Panc1 (cell line): ENCODE measurements around the gene CCDC121. TPM values are rescaled to one million over a fixed set of nuclear protein-coding genes. Genes with fewer than 3 reads are reported as not detected.

ENCODE experiments used
- ATAC-seq: fragments of 200-7000 bp; cut with Tn5 transposase; 2 replicates; pipeline ENCODE4 v1.9.1; 2020; ENCODE audit warnings: mild to moderate bottlenecking, moderate library complexity
- BruUV-seq: library from RNA; stranded (reverse); fragments of 400-500 nt; replicated peaks from 2 replicates; lab custom pipeline; 2021; lab: Mats Ljungman, UMichigan
- CTCF ChIA-PET: fragments of 300-600 bp; sonication (Branson Sonifier 250); formaldehyde crosslinking; loops from one replicate; lab custom pipeline; 2022; ENCODE audit warnings: antibody characterized with exemption; lab: Charles Lee
- POLR2A ChIA-PET: fragments of 300-600 bp; sonication (Branson Sonifier 250); formaldehyde crosslinking; loops from one replicate; lab custom pipeline; 2022; ENCODE audit warnings: antibody characterized with exemption; lab: Charles Lee
- DNase-seq: peaks from one replicate; pipeline ENCODE4 v3.0.0-alpha.2; 2010; ENCODE audit warnings: low read depth, low spot score
- H3K27ac ChIP-seq: 2 replicates; pipeline ENCODE4 v1.5.1; 2011; ENCODE audit warnings: mild to moderate bottlenecking, low read length, inconsistent platforms
- H3K27me3 ChIP-seq: fragments of 200-500 bp; sonication (Bioruptor generic); 2 replicates; pipeline ENCODE4 v1.6.0; 2014; ENCODE audit warnings: low read length, inconsistent platforms; ENCODE audit not compliant: control insufficient read depth, insufficient read depth
- H3K36me3 ChIP-seq: fragments of 200-500 bp; sonication (Bioruptor generic); 2 replicates; pipeline ENCODE4 v1.5.1; 2014; ENCODE audit warnings: inconsistent platforms, mild to moderate bottlenecking, low read length, moderate library complexity; ENCODE audit not compliant: control insufficient read depth, insufficient read depth
- H3K4me1 ChIP-seq: 2 replicates; pipeline ENCODE4 v1.5.1; 2011; ENCODE audit warnings: inconsistent platforms, mild to moderate bottlenecking, low read length, moderate library complexity; ENCODE audit not compliant: control insufficient read depth, insufficient read depth
- H3K4me3 ChIP-seq, 2 experiments: 2 replicates each; pipeline ENCODE4 v1.5.1; 2011 to 2012; ENCODE audit warnings: low read depth in 2 of 2, low read length in 2 of 2, mild to moderate bottlenecking in 2 of 2, inconsistent platforms in 1 of 2, moderate library complexity in 1 of 2
- H3K9me3 ChIP-seq: fragments of 200-500 bp; sonication (Bioruptor generic); 2 replicates; pipeline ENCODE4 v1.5.1; 2014; ENCODE audit warnings: low read depth, mild to moderate bottlenecking, inconsistent platforms, low read length, moderate library complexity; ENCODE audit not compliant: control insufficient read depth, insufficient read depth
- POLR2AphosphoS5 ChIP-seq: IDR thresholded peaks from 2 replicates; pipeline ENCODE4 v1.6.1; 2012; ENCODE audit warnings: mild to moderate bottlenecking, low read depth, low read length, moderate library complexity
- REST ChIP-seq, 2 experiments: IDR thresholded peaks; 2 replicates each; pipeline ENCODE4 v1.6.1; 2011 to 2012; ENCODE audit warnings: low read depth in 2 of 2, control low read depth in 1 of 2, low read length in 1 of 2, mild to moderate bottlenecking in 1 of 2, moderate library complexity in 1 of 2; ENCODE audit not compliant: insufficient read depth in 1 of 2
- SIN3A ChIP-seq: IDR thresholded peaks from 2 replicates; pipeline ENCODE4 v1.6.1; 2012; ENCODE audit warnings: low read depth, mild to moderate bottlenecking, low read length, moderate library complexity, borderline replicate concordance; ENCODE audit not compliant: insufficient read depth
- TCF7L2 ChIP-seq: IDR thresholded peaks from 2 replicates; pipeline ENCODE4 v1.6.1; 2011; ENCODE audit warnings: mild to moderate bottlenecking, low read depth, low read length, inconsistent platforms
- in situ Hi-C: cut with HindIII; loops from 2 replicates; pipeline ENCODE4 v1.10.0; 2016; ENCODE audit warnings: low sequenced_read_pairs, low pct_unique_long_range_greater_than_20kb
- intact Hi-C: fragments of 100-400 bp; cut with micrococcal nuclease; formaldehyde crosslinking; loops from one replicate; pipeline ENCODE4 v1.10.0; 2022; ENCODE audit not compliant: unreplicated experiment
- total RNA-seq: library from RNA; stranded (reverse); gene quantifications from one replicate; pipeline ENCODE4 v1.2.1, GENCODE V29; 2021; ENCODE audit not compliant: unreplicated experiment
- TF ChIP-seq, protein P1 (sequence below): fragments of 450-650 bp; IDR thresholded peaks from 2 replicates; pipeline ENCODE4 v1.5.1; 2017; ENCODE audit warnings: mild to moderate bottlenecking

Gene CCDC121
- total RNA-seq, 1 experiment from 2014 or later, result 5.9 TPM

DNA sequence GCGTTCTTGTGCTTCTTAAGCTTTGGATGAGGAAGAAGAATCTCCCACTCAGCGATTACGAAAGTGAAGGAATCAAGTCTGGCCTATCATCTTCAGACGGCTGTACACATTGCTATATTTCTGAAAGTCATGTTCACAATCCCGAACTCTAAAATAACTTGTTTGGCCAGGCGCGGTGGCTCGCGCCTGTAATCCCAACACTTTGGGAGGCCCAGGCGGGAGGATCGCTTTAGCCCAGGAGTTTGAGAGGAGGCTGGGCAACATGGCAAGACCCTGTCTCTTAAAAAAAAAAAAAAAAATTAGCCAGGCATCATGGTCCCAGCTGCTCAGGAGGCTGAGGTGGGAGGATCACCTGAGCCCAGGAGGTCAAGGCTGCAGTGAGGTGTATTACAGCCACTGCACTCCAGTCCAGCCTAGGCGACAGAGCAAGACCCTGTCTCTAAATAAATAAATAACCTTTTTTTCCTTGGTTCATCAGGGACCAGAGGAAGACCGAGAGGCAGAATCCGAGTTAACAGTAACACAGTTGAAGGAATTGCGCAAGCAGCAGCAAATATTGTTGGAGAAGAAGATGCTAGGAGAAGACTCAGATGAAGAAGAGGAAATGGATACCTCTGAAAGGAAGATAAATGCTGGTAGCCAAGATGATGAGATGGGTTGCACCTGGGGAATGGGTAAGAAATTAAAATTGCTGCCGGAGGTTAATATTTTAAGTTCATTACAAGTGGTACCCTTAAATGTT lies 36.0 kb upstream of the CCDC121 start:
- POLR2A ChIA-PET, result no interaction called here
- TF ChIP-seq, protein P1, sequence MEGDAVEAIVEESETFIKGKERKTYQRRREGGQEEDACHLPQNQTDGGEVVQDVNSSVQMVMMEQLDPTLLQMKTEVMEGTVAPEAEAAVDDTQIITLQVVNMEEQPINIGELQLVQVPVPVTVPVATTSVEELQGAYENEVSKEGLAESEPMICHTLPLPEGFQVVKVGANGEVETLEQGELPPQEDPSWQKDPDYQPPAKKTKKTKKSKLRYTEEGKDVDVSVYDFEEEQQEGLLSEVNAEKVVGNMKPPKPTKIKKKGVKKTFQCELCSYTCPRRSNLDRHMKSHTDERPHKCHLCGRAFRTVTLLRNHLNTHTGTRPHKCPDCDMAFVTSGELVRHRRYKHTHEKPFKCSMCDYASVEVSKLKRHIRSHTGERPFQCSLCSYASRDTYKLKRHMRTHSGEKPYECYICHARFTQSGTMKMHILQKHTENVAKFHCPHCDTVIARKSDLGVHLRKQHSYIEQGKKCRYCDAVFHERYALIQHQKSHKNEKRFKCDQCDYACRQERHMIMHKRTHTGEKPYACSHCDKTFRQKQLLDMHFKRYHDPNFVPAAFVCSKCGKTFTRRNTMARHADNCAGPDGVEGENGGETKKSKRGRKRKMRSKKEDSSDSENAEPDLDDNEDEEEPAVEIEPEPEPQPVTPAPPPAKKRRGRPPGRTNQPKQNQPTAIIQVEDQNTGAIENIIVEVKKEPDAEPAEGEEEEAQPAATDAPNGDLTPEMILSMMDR, result no peak
- no peak for TF ChIP-seq POLR2AphosphoS5
- no peak for TF ChIP-seq SIN3A
- no peak for TF ChIP-seq REST (IDR thresholded peaks at IDR 0.05; ENCODE audit: insufficient read depth in 1 of 2, low read depth in 2 of 2, low read length in 1 of 2)
- no peak for TF ChIP-seq TCF7L2
- no TSS peak for BruUV-seq

GRCh38 chr2:27664154-27664574 lies 35.4 kb upstream of the CCDC121 start:
- TF ChIP-seq, protein P1, result no peak
- TF ChIP-seq REST (IDR thresholded peaks at IDR 0.05; ENCODE audit: insufficient read depth in 1 of 2, low read depth in 2 of 2, low read length in 1 of 2), result no peak
- no peak for TF ChIP-seq POLR2AphosphoS5
- no peak for TF ChIP-seq SIN3A
- TF ChIP-seq TCF7L2, result no peak
- H3K27me3 ChIP-seq, result no peaks in the 10 kb centered on the region
- BruUV-seq, result TSS peak; percentile 95
- intact Hi-C loops, result no loop called here
- peaks cover 15% of the 10 kb centered on the region for H3K4me1 ChIP-seq
- in situ Hi-C loops, result no loop called here
- ATAC-seq (peak; percentile 51), DNase-seq (no peak)
- peak overlapping the region; percentile 99 for H3K27ac ChIP-seq
- peaks cover 29% of the 10 kb centered on the region for H3K36me3 ChIP-seq
- ChIA-PET POLR2A (no interaction called here), CTCF (interaction anchor here (0.5 kb wide), 1 partner anchor 19 kb away, joined by 3 read pairs; no protein-coding TSS in a partner anchor)
- no peaks in the 10 kb centered on the region for H3K9me3 ChIP-seq
- peak overlapping the region; percentile 78 to 97 for H3K4me3 ChIP-seq

More for the DNA sequence above, 36.0 kb upstream of the CCDC121 start:
- Histone ChIP-seq H3K4me1 (peaks cover 15% of the 10 kb centered on the region), H3K9me3 (no peaks in the 10 kb centered on the region), H3K4me3 (peak overlapping the region; percentile 78 to 97), H3K36me3 (peaks cover 25% of the 10 kb centered on the region), H3K27me3 (no peaks in the 10 kb centered on the region), H3K27ac (peak overlapping the region; percentile 99)
- intact Hi-C loops, result no loop called here
- CTCF ChIA-PET, result no interaction called here
- ATAC-seq, result no peak
- in situ Hi-C loops, result no loop called here
- no peak for DNase-seq
